ENCODE data around the gene SMTNL1. TPM values are rescaled to one million over a fixed set of nuclear protein-coding genes. Genes with fewer than 3 reads are reported as not detected.

The SMTNL1 gene
- total and polyA plus RNA-seq, 2 donors from 2014 or later: not detected

GRCh38 chr11:57544566-57544965, 7.2 kb downstream of the SMTNL1 start:
- FAIRE-seq (no peak), DNase-seq (no peak)
- Histone ChIP-seq H3K4me1 (ENCODE audit: control insufficient read depth in 2 of 3, insufficient read depth in 2 of 3, low read depth in 1 of 3, low read length in 3 of 3) (no peaks in the 10 kb centered on the region), H3K9ac (ENCODE audit: low read length in 3 of 3) (no peak overlapping the region), H3K27me3 (ENCODE audit: control insufficient read depth, insufficient read depth, low read length) (no peaks in the 10 kb centered on the region), H3K36me3 (ENCODE audit: control insufficient read depth in 2 of 3, insufficient read depth in 3 of 3, low read length in 3 of 3) (peaks cover 0 to 1% (median 0%) of the 10 kb centered on the region in 3 donors), H3K4me3 (ENCODE audit: low read length in 3 of 3) (no peak overlapping the region), H3K9me3 (ENCODE audit: control insufficient read depth in 2 of 3, insufficient read depth in 1 of 3, low read length in 3 of 3) (no peaks in the 10 kb centered on the region), H3K27ac (ENCODE audit: low read depth in 2 of 2, low read length in 2 of 2) (no peak overlapping the region)
- intact Hi-C loops (cut with DNase I): no loop called here
- TF ChIP-seq, protein P1, sequence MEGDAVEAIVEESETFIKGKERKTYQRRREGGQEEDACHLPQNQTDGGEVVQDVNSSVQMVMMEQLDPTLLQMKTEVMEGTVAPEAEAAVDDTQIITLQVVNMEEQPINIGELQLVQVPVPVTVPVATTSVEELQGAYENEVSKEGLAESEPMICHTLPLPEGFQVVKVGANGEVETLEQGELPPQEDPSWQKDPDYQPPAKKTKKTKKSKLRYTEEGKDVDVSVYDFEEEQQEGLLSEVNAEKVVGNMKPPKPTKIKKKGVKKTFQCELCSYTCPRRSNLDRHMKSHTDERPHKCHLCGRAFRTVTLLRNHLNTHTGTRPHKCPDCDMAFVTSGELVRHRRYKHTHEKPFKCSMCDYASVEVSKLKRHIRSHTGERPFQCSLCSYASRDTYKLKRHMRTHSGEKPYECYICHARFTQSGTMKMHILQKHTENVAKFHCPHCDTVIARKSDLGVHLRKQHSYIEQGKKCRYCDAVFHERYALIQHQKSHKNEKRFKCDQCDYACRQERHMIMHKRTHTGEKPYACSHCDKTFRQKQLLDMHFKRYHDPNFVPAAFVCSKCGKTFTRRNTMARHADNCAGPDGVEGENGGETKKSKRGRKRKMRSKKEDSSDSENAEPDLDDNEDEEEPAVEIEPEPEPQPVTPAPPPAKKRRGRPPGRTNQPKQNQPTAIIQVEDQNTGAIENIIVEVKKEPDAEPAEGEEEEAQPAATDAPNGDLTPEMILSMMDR (IDR thresholded peaks at IDR 0.05; ENCODE audit: borderline replicate concordance, extremely low read depth, insufficient read depth): no peak

DNA sequence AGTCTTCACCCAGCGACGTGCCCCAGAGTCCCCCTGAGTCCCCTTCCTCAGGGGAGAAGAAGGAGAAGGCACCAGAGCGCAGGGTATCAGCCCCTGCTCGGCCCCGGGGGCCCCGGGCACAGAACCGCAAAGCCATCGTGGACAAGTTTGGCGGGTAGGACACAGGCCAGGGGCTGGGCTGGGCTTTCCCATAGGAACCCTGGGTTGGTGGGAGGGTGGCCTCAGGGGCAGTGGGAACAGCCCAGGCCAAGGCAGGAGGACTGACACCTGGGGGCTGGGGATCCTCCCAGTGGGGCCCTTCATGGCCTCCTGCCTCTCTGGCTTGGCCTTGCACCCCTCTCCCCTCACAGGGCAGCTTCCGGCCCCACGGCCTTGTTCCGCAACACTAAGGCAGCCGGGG, 8.5 kb downstream of the SMTNL1 start:
- Histone ChIP-seq H3K27ac (ENCODE audit: low read depth in 2 of 2, low read length in 2 of 2) (no peak overlapping the region), H3K36me3 (ENCODE audit: control insufficient read depth in 2 of 3, insufficient read depth in 3 of 3, low read length in 3 of 3) (peaks cover 0 to 4% (median 0%) of the 10 kb centered on the region in 3 donors), H3K4me3 (ENCODE audit: low read length in 3 of 3) (no peak overlapping the region), H3K27me3 (ENCODE audit: control insufficient read depth, insufficient read depth, low read length) (no peaks in the 10 kb centered on the region), H3K9ac (ENCODE audit: low read length in 3 of 3) (no peak overlapping the region), H3K9me3 (ENCODE audit: control insufficient read depth in 2 of 3, insufficient read depth in 1 of 3, low read length in 3 of 3) (no peaks in the 10 kb centered on the region), H3K4me1 (ENCODE audit: control insufficient read depth in 2 of 3, insufficient read depth in 2 of 3, low read depth in 1 of 3, low read length in 3 of 3) (no peaks in the 10 kb centered on the region)
- intact Hi-C loops (cut with DNase I): no loop called here
- DNase-seq: no peak
- TF ChIP-seq, protein P1 (IDR thresholded peaks at IDR 0.05; ENCODE audit: borderline replicate concordance, extremely low read depth, insufficient read depth): no peak
- no peak for FAIRE-seq

- no peak overlapping the region for H3K9ac ChIP-seq (ENCODE audit: low read length in 3 of 3)
- no peak overlapping the region for H3K27ac ChIP-seq (ENCODE audit: low read depth in 2 of 2, low read length in 2 of 2)
- DNase-seq (no peak), FAIRE-seq (no peak)
- H3K36me3 ChIP-seq (ENCODE audit: control insufficient read depth in 2 of 3, insufficient read depth in 3 of 3, low read length in 3 of 3): peaks cover 0 to 4% (median 0%) of the 10 kb centered on the region in 3 donors
- no peaks in the 10 kb centered on the region for H3K27me3 ChIP-seq (ENCODE audit: control insufficient read depth, insufficient read depth, low read length)
- no peaks in the 10 kb centered on the region for H3K4me1 ChIP-seq (ENCODE audit: control insufficient read depth in 2 of 3, insufficient read depth in 2 of 3, low read depth in 1 of 3, low read length in 3 of 3)
- intact Hi-C loops (cut with DNase I): no loop called here
- TF ChIP-seq, protein P1 (IDR thresholded peaks at IDR 0.05; ENCODE audit: borderline replicate concordance, extremely low read depth, insufficient read depth): no peak
- no peaks in the 10 kb centered on the region for H3K9me3 ChIP-seq (ENCODE audit: control insufficient read depth in 2 of 3, insufficient read depth in 1 of 3, low read length in 3 of 3)
- H3K4me3 ChIP-seq (ENCODE audit: low read length in 3 of 3): no peak overlapping the region
Observed at GRCh38 chr11:57546451-57546850, 9.1 kb downstream of the SMTNL1 start.

DNA sequence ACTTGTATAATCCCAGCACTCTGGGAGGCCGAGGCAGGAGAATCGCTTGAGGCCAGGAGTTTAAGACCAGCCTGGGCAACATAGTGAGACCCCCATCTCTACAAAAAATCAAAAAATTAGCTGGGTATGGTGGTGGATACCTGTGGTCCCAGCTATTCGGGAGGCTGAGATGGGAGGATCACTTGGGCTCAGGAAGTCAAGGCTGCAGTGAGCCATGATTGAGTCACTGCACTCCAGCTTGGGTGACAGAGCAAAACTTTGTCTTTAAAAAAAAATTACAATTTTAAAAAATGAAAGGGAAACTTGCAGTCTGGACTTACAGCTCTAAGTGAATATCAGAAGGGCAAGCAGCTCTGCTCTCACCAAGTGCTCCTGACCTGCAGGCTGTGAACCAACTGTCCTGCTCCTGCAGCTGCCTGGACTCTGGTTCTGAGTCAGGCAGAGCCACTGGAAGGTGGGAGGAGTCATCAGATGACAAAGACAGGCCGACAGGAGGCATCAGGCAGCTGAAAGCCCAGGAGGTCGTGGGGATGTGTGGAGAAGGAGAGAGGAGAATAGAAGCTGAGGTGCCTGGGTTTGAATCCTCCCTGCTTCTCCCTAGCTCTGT, 9.6 kb downstream of the SMTNL1 start:
- Histone ChIP-seq H3K36me3 (ENCODE audit: control insufficient read depth in 2 of 3, insufficient read depth in 3 of 3, low read length in 3 of 3) (peaks cover 0 to 5% (median 2%) of the 10 kb centered on the region in 3 donors), H3K27ac (ENCODE audit: low read depth in 2 of 2, low read length in 2 of 2) (no peak overlapping the region), H3K9ac (ENCODE audit: low read length in 3 of 3) (no peak overlapping the region), H3K4me3 (ENCODE audit: low read length in 3 of 3) (no peak overlapping the region), H3K9me3 (ENCODE audit: control insufficient read depth in 2 of 3, insufficient read depth in 1 of 3, low read length in 3 of 3) (no peaks in the 10 kb centered on the region), H3K4me1 (ENCODE audit: control insufficient read depth in 2 of 3, insufficient read depth in 2 of 3, low read depth in 1 of 3, low read length in 3 of 3) (no peaks in the 10 kb centered on the region), H3K27me3 (ENCODE audit: control insufficient read depth, insufficient read depth, low read length) (no peaks in the 10 kb centered on the region)
- DNase-seq (no peak), FAIRE-seq (no peak)
- TF ChIP-seq, protein P1 (IDR thresholded peaks at IDR 0.05; ENCODE audit: borderline replicate concordance, extremely low read depth, insufficient read depth): no peak
- intact Hi-C loops (cut with DNase I): no loop called here
